Measurements from ENCODE around the gene CCDC97.

CCDC97 gene

DNA sequence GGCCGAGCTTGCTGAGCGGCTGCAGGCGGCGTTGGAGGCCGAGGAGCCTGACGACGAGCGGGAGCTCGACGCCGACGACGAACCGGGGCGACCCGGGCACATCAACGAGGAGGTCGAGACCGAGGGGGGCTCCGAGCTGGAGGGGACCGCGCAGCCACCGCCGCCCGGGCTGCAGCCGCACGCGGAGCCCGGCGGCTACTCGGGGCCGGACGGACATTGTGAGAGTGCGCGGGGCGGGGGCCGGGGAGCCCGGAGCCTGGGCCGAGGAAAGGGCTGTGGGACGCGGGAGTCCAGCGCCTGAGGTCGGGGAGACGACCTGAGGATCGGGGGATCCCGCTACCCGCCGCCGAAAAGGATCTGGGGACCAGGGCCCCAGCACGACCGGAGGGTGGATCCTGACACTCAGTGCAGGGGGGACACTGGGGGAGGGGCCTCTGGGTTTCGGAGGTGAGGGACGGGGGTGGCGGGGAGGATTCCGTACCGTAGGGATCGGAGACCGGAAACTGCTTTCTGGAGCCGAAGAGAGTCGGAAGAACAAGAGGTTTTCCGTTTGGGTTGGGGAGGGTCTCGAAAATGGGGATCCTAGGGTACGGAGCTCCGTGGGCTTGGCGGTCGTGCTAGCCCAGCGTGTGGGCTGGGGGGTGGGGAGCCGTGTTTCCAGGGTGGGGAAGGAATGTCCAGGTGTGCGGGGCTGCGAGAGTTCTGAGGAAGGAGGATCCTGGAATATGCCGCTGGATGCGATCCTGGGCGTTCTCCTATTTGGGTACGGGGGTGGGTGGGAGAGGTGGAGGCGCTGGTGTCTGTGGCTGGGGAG lies 45.2 kb upstream of the CCDC97 start (continued):
- TF ChIP-seq ZEB2 (tag by site-specific recombination; IDR thresholded peaks at IDR 0.05) = no peak
- TF ChIP-seq ZNF426 (tag by site-specific recombination; IDR thresholded peaks at IDR 0.05) = no peak
- TF ChIP-seq, protein P1, sequence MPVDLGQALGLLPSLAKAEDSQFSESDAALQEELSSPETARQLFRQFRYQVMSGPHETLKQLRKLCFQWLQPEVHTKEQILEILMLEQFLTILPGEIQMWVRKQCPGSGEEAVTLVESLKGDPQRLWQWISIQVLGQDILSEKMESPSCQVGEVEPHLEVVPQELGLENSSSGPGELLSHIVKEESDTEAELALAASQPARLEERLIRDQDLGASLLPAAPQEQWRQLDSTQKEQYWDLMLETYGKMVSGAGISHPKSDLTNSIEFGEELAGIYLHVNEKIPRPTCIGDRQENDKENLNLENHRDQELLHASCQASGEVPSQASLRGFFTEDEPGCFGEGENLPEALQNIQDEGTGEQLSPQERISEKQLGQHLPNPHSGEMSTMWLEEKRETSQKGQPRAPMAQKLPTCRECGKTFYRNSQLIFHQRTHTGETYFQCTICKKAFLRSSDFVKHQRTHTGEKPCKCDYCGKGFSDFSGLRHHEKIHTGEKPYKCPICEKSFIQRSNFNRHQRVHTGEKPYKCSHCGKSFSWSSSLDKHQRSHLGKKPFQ (tag by site-specific recombination; IDR thresholded peaks at IDR 0.05) = no peak
- no peak for TF ChIP-seq ZFP37 (tag by site-specific recombination; IDR thresholded peaks at IDR 0.05)
- TF ChIP-seq ZNF629 (tag by site-specific recombination; IDR thresholded peaks at IDR 0.05) = no peak
- TF ChIP-seq OSR2 (tag by site-specific recombination; IDR thresholded peaks at IDR 0.05) = no peak
- TF ChIP-seq ZNF341 (tag by site-specific recombination; IDR thresholded peaks at IDR 0.05; ENCODE audit: low read depth) = peak; percentile 22; the same call in 1 of the 2 replicates
- TF ChIP-seq ZNF335 (tag by site-specific recombination; conservative IDR thresholded peaks at IDR 0.05) = no peak
- TF ChIP-seq, protein P2, sequence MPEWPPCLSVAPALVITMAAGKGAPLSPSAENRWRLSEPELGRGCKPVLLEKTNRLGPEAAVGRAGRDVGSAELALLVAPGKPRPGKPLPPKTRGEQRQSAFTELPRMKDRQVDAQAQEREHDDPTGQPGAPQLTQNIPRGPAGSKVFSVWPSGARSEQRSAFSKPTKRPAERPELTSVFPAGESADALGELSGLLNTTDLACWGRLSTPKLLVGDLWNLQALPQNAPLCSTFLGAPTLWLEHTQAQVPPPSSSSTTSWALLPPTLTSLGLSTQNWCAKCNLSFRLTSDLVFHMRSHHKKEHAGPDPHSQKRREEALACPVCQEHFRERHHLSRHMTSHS (tag by site-specific recombination; IDR thresholded peaks at IDR 0.05) = no peak
- TF ChIP-seq ZNF514 (tag by site-specific recombination; IDR thresholded peaks at IDR 0.05) = no peak
- TF ChIP-seq, protein P3, sequence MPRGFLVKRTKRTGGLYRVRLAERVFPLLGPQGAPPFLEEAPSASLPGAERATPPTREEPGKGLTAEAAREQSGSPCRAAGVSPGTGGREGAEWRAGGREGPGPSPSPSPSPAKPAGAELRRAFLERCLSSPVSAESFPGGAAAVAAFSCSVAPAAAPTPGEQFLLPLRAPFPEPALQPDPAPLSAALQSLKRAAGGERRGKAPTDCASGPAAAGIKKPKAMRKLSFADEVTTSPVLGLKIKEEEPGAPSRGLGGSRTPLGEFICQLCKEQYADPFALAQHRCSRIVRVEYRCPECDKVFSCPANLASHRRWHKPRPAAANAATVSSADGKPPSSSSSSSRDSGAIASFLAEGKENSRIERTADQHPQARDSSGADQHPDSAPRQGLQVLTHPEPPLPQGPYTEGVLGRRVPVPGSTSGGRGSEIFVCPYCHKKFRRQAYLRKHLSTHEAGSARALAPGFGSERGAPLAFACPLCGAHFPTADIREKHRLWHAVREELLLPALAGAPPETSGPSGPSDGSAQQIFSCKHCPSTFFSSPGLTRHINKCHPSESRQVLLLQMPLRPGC (tag by site-specific recombination; IDR thresholded peaks at IDR 0.05) = no peak
- TF ChIP-seq ZNF791 (tag by site-specific recombination; IDR thresholded peaks at IDR 0.05) = 0 out of 2 replicates have a peak, but pooled peaks have one; percentile 42
- TF ChIP-seq KLF1 (tag by site-specific recombination; IDR thresholded peaks at IDR 0.05) = no peak
- no peak for TF ChIP-seq TCF7L2 (IDR thresholded peaks at IDR 0.05; ENCODE audit: borderline replicate concordance, low read depth, low read length)
- no peak; the same call in 1 of the 2 replicates for TF ChIP-seq ZNF501 (tag by site-specific recombination; IDR thresholded peaks at IDR 0.05)
- TF ChIP-seq ZNF768 (tag by site-specific recombination; IDR thresholded peaks at IDR 0.05) = no peak
- no peak for TF ChIP-seq ZNF747 (tag by site-specific recombination; IDR thresholded peaks at IDR 0.05)
- no peak for TF ChIP-seq GFI1B (tag by site-specific recombination; IDR thresholded peaks at IDR 0.05)
- TF ChIP-seq ZSCAN23 (tag by site-specific recombination; IDR thresholded peaks at IDR 0.05) = no peak
- no peak for TF ChIP-seq ZNF366 (tag by site-specific recombination; conservative IDR thresholded peaks at IDR 0.05)
- no peak for TF ChIP-seq ZBTB7A (tag by site-specific recombination; IDR thresholded peaks at IDR 0.05; ENCODE audit: low read depth)
- TF ChIP-seq ZNF510 (tag by site-specific recombination; IDR thresholded peaks at IDR 0.05; ENCODE audit: insufficient replicate concordance) = no peak
- TF ChIP-seq ZNF311 (tag by site-specific recombination; IDR thresholded peaks at IDR 0.05; ENCODE audit: borderline replicate concordance) = no peak
- TF ChIP-seq, protein P4, sequence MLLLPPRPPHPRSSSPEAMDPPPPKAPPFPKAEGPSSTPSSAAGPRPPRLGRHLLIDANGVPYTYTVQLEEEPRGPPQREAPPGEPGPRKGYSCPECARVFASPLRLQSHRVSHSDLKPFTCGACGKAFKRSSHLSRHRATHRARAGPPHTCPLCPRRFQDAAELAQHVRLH (tag by site-specific recombination; IDR thresholded peaks at IDR 0.05) = no peak
- TF ChIP-seq ZNF558 (tag by site-specific recombination; IDR thresholded peaks at IDR 0.05) = no peak
- TF ChIP-seq TRIM28 (IDR thresholded peaks at IDR 0.05; ENCODE audit: borderline replicate concordance, low read length) = no peak
- TF ChIP-seq ZNF292 (tag by site-specific recombination; IDR thresholded peaks at IDR 0.05; ENCODE audit: borderline replicate concordance, low read depth) = no peak
- 0 out of 2 replicates have a peak, but pooled peaks have one; percentile 30 for TF ChIP-seq GLI4 (tag by site-specific recombination; IDR thresholded peaks at IDR 0.05)
- TF ChIP-seq ZBTB1 (tag by site-specific recombination; IDR thresholded peaks at IDR 0.05) = no peak
- no peak; the same call in 1 of the 2 replicates for TF ChIP-seq ZFHX2 (tag by site-specific recombination; conservative IDR thresholded peaks at IDR 0.05)
- TF ChIP-seq, protein P5, sequence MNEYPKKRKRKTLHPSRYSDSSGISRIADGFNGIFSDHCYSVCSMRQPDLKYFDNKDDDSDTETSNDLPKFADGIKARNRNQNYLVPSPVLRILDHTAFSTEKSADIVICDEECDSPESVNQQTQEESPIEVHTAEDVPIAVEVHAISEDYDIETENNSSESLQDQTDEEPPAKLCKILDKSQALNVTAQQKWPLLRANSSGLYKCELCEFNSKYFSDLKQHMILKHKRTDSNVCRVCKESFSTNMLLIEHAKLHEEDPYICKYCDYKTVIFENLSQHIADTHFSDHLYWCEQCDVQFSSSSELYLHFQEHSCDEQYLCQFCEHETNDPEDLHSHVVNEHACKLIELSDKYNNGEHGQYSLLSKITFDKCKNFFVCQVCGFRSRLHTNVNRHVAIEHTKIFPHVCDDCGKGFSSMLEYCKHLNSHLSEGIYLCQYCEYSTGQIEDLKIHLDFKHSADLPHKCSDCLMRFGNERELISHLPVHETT (tag by site-specific recombination; IDR thresholded peaks at IDR 0.05) = no peak
- TF ChIP-seq, protein P6, sequence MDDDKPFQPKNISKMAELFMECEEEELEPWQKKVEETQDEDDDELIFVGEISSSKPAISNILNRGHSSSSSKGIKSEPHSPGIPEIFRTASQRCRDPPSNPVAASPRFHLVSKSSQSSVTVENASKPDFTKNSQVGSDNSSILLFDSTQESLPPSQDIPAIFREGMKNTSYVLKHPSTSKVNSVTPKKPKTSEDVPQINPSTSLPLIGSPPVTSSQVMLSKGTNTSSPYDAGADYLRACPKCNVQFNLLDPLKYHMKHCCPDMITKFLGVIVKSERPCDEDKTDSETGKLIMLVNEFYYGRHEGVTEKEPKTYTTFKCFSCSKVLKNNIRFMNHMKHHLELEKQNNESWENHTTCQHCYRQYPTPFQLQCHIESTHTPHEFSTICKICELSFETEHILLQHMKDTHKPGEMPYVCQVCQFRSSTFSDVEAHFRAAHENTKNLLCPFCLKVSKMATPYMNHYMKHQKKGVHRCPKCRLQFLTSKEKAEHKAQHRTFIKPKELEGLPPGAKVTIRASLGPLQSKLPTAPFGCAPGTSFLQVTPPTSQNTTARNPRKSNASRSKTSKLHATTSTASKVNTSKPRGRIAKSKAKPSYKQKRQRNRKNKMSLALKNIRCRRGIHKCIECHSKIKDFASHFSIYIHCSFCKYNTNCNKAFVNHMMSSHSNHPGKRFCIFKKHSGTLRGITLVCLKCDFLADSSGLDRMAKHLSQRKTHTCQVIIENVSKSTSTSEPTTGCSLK (tag by site-specific recombination; IDR thresholded peaks at IDR 0.05) = no peak
- TF ChIP-seq ZNF664 (tag by site-specific recombination; IDR thresholded peaks at IDR 0.05) = no peak
- no peak; the same call in 1 of the 2 replicates for TF ChIP-seq ZNF777 (tag by site-specific recombination; IDR thresholded peaks at IDR 0.05; ENCODE audit: borderline replicate concordance)
